ENCODE measurements around the gene PRKAR2B. TPM values are rescaled to one million over a fixed set of nuclear protein-coding genes. Genes with fewer than 3 reads are reported as not detected.

Gene PRKAR2B
- total RNA-seq, 1 donor from 2014 or later = 0.14 TPM

GRCh38 chr7:107104801-107105200, 60.3 kb downstream of the PRKAR2B start:
- Mint-ChIP-seq H3K4me1 (ENCODE audit: low read depth) (peaks cover 3% of the 10 kb centered on the region), H3K9me3 (no peaks in the 10 kb centered on the region), H3K27ac (no peak overlapping the region), H3K27me3 (ENCODE audit: low read depth) (peaks cover 2% of the 10 kb centered on the region), H3K4me3 (ENCODE audit: low read depth) (no peak overlapping the region), H3K36me3 (ENCODE audit: low read depth) (no peaks in the 10 kb centered on the region)
- intact Hi-C loops (cut with micrococcal nuclease) = no loop called here
- no peak for DNase-seq (ENCODE audit: low spot score)

GRCh38 chr7:107105591-107106245, 61.2 kb downstream of the PRKAR2B start:
- Mint-ChIP-seq H3K36me3 (ENCODE audit: low read depth) (no peaks in the 10 kb centered on the region), H3K27ac (no peak overlapping the region), H3K9me3 (no peaks in the 10 kb centered on the region), H3K4me1 (ENCODE audit: low read depth) (peaks cover 3% of the 10 kb centered on the region), H3K4me3 (ENCODE audit: low read depth) (no peak overlapping the region), H3K27me3 (ENCODE audit: low read depth) (peaks cover 2% of the 10 kb centered on the region)
- no peak for DNase-seq (ENCODE audit: low spot score)
- intact Hi-C loops (cut with micrococcal nuclease) = no loop called here

DNA sequence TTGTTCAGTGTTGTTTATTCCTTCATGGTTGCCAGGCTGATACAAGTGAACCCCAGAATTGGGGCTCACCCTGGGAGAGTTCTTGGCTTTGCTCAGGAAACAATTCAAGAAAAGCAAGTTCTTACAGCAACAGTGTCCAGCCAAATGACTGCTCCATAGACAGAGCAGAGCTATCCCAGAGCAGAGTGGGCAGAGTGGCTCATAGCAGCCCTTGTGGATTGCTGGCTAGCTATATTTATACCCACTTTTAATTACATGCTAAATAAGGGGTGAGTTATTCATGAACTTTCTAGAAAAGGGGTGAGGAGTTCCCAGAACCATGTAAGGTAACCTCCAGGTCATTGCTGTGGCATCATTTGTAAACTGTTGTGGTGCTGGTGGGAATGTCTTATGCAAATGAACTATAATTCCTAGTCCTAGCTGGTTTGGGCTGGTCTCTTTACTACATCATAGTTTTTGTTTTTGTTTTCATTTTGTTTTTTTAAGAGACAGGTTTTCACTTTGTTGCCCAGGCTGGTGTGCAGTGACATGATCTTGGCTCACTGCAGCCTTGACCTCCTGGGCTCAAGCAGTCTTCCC, 64.4 kb downstream of the PRKAR2B start:
- no peaks in the 10 kb centered on the region for H3K36me3 Mint-ChIP-seq (ENCODE audit: low read depth)
- H3K4me3 Mint-ChIP-seq (ENCODE audit: low read depth) = no peak overlapping the region
- no peaks in the 10 kb centered on the region for H3K9me3 Mint-ChIP-seq
- no peak for DNase-seq (ENCODE audit: low spot score)
- H3K4me1 Mint-ChIP-seq (ENCODE audit: low read depth) = no peaks in the 10 kb centered on the region
- intact Hi-C loops (cut with micrococcal nuclease) = no loop called here
- peaks cover 7% of the 10 kb centered on the region for H3K27me3 Mint-ChIP-seq (ENCODE audit: low read depth)
- H3K27ac Mint-ChIP-seq = no peak overlapping the region

- H3K9me3 Mint-ChIP-seq = no peaks in the 10 kb centered on the region
- no peak overlapping the region for H3K27ac Mint-ChIP-seq
- H3K4me3 Mint-ChIP-seq (ENCODE audit: low read depth) = no peak overlapping the region
- H3K36me3 Mint-ChIP-seq (ENCODE audit: low read depth) = no peaks in the 10 kb centered on the region
- intact Hi-C loops (cut with micrococcal nuclease) = no loop called here
- H3K27me3 Mint-ChIP-seq (ENCODE audit: low read depth) = peaks cover 9% of the 10 kb centered on the region
- no peaks in the 10 kb centered on the region for H3K4me1 Mint-ChIP-seq (ENCODE audit: low read depth)
- no peak for DNase-seq (ENCODE audit: low spot score)
Observed at GRCh38 chr7:107109955-107110354, 65.5 kb downstream of the PRKAR2B start.

GRCh38 chr7:107111196-107111595, 66.7 kb downstream of the PRKAR2B start:
- intact Hi-C loops (cut with micrococcal nuclease) = no loop called here
- H3K27me3 Mint-ChIP-seq (ENCODE audit: low read depth) = peaks cover 11% of the 10 kb centered on the region
- no peak overlapping the region for H3K4me3 Mint-ChIP-seq (ENCODE audit: low read depth)
- H3K27ac Mint-ChIP-seq = no peak overlapping the region
- H3K4me1 Mint-ChIP-seq (ENCODE audit: low read depth) = no peaks in the 10 kb centered on the region
- H3K9me3 Mint-ChIP-seq = no peaks in the 10 kb centered on the region
- DNase-seq (ENCODE audit: low spot score) = no peak
- no peaks in the 10 kb centered on the region for H3K36me3 Mint-ChIP-seq (ENCODE audit: low read depth)

GRCh38 chr7:107113866-107114265, 69.4 kb downstream of the PRKAR2B start:
- H3K9me3 Mint-ChIP-seq = no peaks in the 10 kb centered on the region
- H3K27ac Mint-ChIP-seq = no peak overlapping the region
- H3K36me3 Mint-ChIP-seq (ENCODE audit: low read depth) = no peaks in the 10 kb centered on the region
- peaks cover 5% of the 10 kb centered on the region for H3K4me1 Mint-ChIP-seq (ENCODE audit: low read depth)
- intact Hi-C loops (cut with micrococcal nuclease) = no loop called here
- H3K4me3 Mint-ChIP-seq (ENCODE audit: low read depth) = no peak overlapping the region
- peaks cover 18% of the 10 kb centered on the region for H3K27me3 Mint-ChIP-seq (ENCODE audit: low read depth)
- DNase-seq (ENCODE audit: low spot score) = no peak

GRCh38 chr7:107115114-107115513, 70.6 kb downstream of the PRKAR2B start:
- H3K36me3 Mint-ChIP-seq (ENCODE audit: low read depth) = no peaks in the 10 kb centered on the region
- intact Hi-C loops (cut with micrococcal nuclease) = no loop called here
- no peaks in the 10 kb centered on the region for H3K9me3 Mint-ChIP-seq
- DNase-seq (ENCODE audit: low spot score) = no peak
- no peak overlapping the region for H3K4me3 Mint-ChIP-seq (ENCODE audit: low read depth)
- no peak overlapping the region for H3K27ac Mint-ChIP-seq
- peaks cover 18% of the 10 kb centered on the region for H3K27me3 Mint-ChIP-seq (ENCODE audit: low read depth)
- peaks cover 6% of the 10 kb centered on the region for H3K4me1 Mint-ChIP-seq (ENCODE audit: low read depth)

GRCh38 chr7:107115762-107116540, 71.4 kb downstream of the PRKAR2B start:
- Mint-ChIP-seq H3K9me3 (no peaks in the 10 kb centered on the region), H3K4me1 (ENCODE audit: low read depth) (peaks cover 6% of the 10 kb centered on the region), H3K36me3 (ENCODE audit: low read depth) (no peaks in the 10 kb centered on the region), H3K4me3 (ENCODE audit: low read depth) (no peak overlapping the region), H3K27ac (no peak overlapping the region), H3K27me3 (ENCODE audit: low read depth) (peaks cover 18% of the 10 kb centered on the region)
- intact Hi-C loops (cut with micrococcal nuclease) = no loop called here
- no peak for DNase-seq (ENCODE audit: low spot score)

- intact Hi-C loops (cut with micrococcal nuclease) = no loop called here
- H3K4me1 Mint-ChIP-seq (ENCODE audit: low read depth) = peaks cover 9% of the 10 kb centered on the region
- H3K36me3 Mint-ChIP-seq (ENCODE audit: low read depth) = no peaks in the 10 kb centered on the region
- H3K27ac Mint-ChIP-seq = no peak overlapping the region
- no peak overlapping the region for H3K4me3 Mint-ChIP-seq (ENCODE audit: low read depth)
- peaks cover 18% of the 10 kb centered on the region for H3K27me3 Mint-ChIP-seq (ENCODE audit: low read depth)
- no peaks in the 10 kb centered on the region for H3K9me3 Mint-ChIP-seq
- no peak for DNase-seq (ENCODE audit: low spot score)
Observed at GRCh38 chr7:107118109-107118900, 73.8 kb downstream of the PRKAR2B start.

DNA sequence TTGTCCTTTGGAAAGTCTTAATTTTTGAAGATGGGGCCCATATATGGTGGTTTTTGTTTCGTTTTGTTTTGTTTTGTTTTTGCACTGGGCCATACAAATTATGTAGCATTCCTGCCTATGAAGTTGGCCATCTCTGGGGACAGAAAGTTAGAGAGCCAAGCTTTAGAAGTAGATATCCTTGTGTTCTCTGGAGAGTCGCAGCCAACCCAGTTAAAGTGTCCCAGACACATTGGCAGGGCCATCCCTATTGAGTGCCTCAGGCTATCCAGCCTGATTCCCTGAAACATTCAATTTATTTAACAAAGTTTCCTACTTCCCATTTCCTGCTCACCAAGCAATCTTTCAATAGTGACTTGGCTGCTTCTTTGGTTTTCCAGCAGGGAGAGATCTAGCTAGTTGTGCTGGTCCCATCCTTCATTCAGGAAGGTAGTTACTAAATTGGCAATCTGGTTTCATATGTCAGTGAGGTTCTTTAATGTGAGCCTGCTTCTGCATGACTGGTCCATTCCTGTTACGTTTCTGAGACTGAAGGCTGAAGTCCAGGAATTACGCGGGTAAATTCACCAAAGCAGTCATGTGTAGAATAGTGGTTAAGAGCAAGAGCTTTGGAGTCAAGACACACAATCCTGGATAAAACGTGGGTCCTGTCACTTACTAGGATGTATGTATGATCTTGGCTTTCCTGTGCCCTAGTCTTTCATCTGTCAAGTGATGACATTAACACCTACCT, 75.0 kb downstream of the PRKAR2B start:
- H3K9me3 Mint-ChIP-seq = no peaks in the 10 kb centered on the region
- intact Hi-C loops (cut with micrococcal nuclease) = no loop called here
- H3K36me3 Mint-ChIP-seq (ENCODE audit: low read depth) = no peaks in the 10 kb centered on the region

GRCh38 chr7:107122486-107122911, 78.0 kb downstream of the PRKAR2B start:
- Mint-ChIP-seq H3K27ac (no peak overlapping the region), H3K27me3 (ENCODE audit: low read depth) (peaks cover 4% of the 10 kb centered on the region), H3K4me3 (ENCODE audit: low read depth) (no peak overlapping the region), H3K9me3 (no peaks in the 10 kb centered on the region), H3K36me3 (ENCODE audit: low read depth) (no peaks in the 10 kb centered on the region), H3K4me1 (ENCODE audit: low read depth) (peaks cover 27% of the 10 kb centered on the region)
- intact Hi-C loops (cut with micrococcal nuclease) = no loop called here
- DNase-seq (ENCODE audit: low spot score) = no peak

More for the DNA sequence above, 75.0 kb downstream of the PRKAR2B start:
- H3K4me1 Mint-ChIP-seq (ENCODE audit: low read depth) = peaks cover 9% of the 10 kb centered on the region
- no peak overlapping the region for H3K27ac Mint-ChIP-seq
- peaks cover 11% of the 10 kb centered on the region for H3K27me3 Mint-ChIP-seq (ENCODE audit: low read depth)
- DNase-seq (ENCODE audit: low spot score) = no peak
- H3K4me3 Mint-ChIP-seq (ENCODE audit: low read depth) = no peak overlapping the region

DNA sequence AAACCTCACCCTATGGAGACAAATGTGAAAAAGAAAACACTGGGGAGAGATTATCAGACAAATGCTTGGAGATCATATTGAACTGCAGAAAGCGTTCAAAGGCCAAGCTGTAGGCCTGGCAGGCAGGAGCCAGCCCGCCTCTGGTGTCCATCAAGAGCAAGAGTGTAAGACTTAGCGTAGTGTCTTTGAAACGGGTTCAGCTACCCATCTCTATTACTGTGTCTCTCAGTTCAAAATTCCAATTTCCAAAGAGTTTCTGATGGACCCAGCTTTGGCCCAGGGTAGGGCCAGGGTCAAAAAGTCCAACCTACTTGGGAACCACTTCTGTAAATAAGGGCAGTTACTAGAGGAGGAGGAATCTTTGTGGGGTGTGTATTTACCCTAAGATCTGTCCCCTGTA, 78.9 kb downstream of the PRKAR2B start:
- no peak overlapping the region for H3K4me3 Mint-ChIP-seq (ENCODE audit: low read depth)
- H3K36me3 Mint-ChIP-seq (ENCODE audit: low read depth) = no peaks in the 10 kb centered on the region
- H3K27ac Mint-ChIP-seq = no peak overlapping the region
- no peaks in the 10 kb centered on the region for H3K27me3 Mint-ChIP-seq (ENCODE audit: low read depth)
- no peak for DNase-seq (ENCODE audit: low spot score)
- intact Hi-C loops (cut with micrococcal nuclease) = no loop called here
- H3K4me1 Mint-ChIP-seq (ENCODE audit: low read depth) = peaks cover 27% of the 10 kb centered on the region
- no peaks in the 10 kb centered on the region for H3K9me3 Mint-ChIP-seq

All from activated T-helper 2 cell treated with anti-CD3 and anti-CD28 coated beads, Interferon-gamma antibody, Interleukin-2, Interleukin-4, amounts not matched to agents 10 μg/mL and 5 μg/mL and 100 μg/mL, durations not matched to agents 14 hours and 24 hours and 36 hours (primary cell).